ENCODE data around the gene MLC1. TPM values are rescaled to one million over a fixed set of nuclear protein-coding genes. Genes with fewer than 3 reads are reported as not detected.

Gene MLC1
- total and polyA plus RNA-seq, 9 donors = 0.11 to 1.1 (median 0.35) TPM; not detected in 2

DNA sequence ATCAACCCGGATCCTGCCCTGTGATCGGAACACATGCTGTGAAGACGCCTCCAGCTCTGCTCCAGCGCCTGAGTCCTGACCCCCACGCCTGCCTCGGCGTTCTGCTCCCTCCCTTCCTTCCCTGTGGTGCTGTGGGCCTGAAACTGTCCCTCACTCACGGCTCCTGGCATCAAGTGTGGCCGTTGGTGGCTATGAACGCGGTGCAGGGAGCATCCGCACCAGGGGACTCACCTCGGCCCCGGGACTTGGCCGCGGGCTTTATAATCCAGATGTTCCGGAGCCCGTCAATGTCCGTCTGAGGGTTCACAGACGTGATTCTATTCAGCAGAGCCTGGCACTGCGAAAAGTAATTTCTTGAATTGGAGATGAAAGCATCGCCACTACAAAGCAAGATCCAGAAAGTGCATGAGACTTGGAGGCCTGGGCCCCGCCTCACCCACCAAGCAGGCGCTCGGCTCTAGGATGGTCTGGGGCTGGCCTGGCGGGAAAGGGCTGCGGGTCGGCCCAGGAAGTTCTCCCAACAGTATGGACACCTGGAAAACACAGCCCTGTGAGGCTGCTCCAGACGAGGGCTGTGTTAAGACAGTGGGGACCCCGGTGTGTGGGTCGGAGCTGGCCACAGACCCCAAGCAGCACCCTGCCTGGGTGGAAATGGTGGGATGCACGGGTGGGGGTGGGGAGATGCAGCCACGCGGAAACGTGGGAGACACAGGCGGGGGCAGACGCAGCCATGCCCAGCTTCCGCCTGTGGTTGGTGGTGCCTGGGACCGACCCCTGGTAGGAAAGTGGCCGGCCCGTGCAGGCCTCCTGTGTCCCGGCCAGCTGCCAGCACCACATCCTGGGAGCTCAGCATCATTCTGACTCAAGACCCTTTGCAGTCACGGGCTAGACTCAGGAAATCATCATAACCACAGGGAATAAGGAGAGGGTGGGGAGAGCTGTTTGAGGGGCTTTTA is 50.8 kb downstream of the MLC1 start:
- 72 to 82% (median 76%) methylated on average over 39 to 43 of the region's 43 CpGs for WGBS, 3 donors
- Histone ChIP-seq H3K27ac (no peak overlapping the region), H3K9me3 (no peaks in the 10 kb centered on the region), H3K27me3 (no peaks in the 10 kb centered on the region), H3K36me3 (no peaks in the 10 kb centered on the region), H3K4me3 (no peak overlapping the region), H3K4me1 (ENCODE audit: insufficient read depth) (no peaks in the 10 kb centered on the region)
- intact Hi-C loops (cut with DNase I) = loop anchor here in 2 of 4 donors (5.0 kb wide), 2 partner anchors 107 to 267 kb away; no protein-coding TSS in a partner anchor
- TF ChIP-seq, protein P1, sequence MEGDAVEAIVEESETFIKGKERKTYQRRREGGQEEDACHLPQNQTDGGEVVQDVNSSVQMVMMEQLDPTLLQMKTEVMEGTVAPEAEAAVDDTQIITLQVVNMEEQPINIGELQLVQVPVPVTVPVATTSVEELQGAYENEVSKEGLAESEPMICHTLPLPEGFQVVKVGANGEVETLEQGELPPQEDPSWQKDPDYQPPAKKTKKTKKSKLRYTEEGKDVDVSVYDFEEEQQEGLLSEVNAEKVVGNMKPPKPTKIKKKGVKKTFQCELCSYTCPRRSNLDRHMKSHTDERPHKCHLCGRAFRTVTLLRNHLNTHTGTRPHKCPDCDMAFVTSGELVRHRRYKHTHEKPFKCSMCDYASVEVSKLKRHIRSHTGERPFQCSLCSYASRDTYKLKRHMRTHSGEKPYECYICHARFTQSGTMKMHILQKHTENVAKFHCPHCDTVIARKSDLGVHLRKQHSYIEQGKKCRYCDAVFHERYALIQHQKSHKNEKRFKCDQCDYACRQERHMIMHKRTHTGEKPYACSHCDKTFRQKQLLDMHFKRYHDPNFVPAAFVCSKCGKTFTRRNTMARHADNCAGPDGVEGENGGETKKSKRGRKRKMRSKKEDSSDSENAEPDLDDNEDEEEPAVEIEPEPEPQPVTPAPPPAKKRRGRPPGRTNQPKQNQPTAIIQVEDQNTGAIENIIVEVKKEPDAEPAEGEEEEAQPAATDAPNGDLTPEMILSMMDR (IDR thresholded peaks at IDR 0.05) = no peak
- TF ChIP-seq EP300 (IDR thresholded peaks at IDR 0.05) (no peak), POLR2A (IDR thresholded peaks at IDR 0.05) (no peak)
- peak in 1 of 5 donors; percentile 19 for DNase-seq

DNA sequence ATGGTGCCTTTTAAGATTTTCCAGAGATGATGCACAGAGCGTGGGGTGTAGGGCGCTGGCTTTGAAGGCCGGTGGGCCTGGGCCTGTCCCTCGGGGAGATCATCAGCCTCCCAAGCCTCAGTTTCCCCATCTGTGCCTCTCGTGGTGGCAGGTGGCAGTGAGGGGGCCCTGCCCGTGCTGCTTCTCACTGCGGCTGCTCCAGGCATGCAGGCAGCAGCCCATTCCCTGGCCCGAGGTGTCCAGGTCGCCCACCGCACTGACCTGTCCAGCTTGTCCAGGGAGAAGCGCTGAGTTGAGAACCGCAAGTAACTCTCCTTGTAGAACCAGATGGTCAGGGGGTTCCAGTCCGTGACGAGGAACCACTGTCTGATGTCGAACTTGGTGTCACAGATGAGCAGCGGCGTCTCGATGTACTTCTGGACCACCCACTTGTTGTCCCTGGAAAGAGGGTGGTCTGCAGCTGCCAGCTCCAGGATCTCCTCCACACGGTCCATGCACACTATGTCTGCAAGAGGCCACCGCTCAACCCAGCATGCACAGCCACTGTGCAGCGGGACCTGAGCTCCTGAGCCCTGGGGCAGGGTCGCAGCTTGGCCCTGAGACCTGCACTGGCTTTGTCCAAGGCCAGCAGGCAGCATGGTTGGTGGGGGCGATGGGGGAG is 52.2 kb downstream of the MLC1 start:
- no peak overlapping the region for H3K4me3 ChIP-seq
- H3K36me3 ChIP-seq = no peaks in the 10 kb centered on the region
- H3K4me1 ChIP-seq (ENCODE audit: insufficient read depth) = no peaks in the 10 kb centered on the region
- H3K27me3 ChIP-seq = no peaks in the 10 kb centered on the region
- intact Hi-C loops (cut with DNase I) = loop anchor here in 2 of 4 donors (5.0 kb wide), 2 partner anchors 106 to 266 kb away; no protein-coding TSS in a partner anchor
- TF ChIP-seq EP300 (IDR thresholded peaks at IDR 0.05) (no peak), POLR2A (IDR thresholded peaks at IDR 0.05) (no peak)
- TF ChIP-seq, protein P1 (IDR thresholded peaks at IDR 0.05) = no peak
- no peaks in the 10 kb centered on the region for H3K9me3 ChIP-seq
- peak in 1 of 5 donors; percentile 30 for DNase-seq
- H3K27ac ChIP-seq = no peak overlapping the region
- 80 to 84% (median 84%) methylated on average over 16 to 23 of the region's 23 CpGs for WGBS, 3 donors

DNA sequence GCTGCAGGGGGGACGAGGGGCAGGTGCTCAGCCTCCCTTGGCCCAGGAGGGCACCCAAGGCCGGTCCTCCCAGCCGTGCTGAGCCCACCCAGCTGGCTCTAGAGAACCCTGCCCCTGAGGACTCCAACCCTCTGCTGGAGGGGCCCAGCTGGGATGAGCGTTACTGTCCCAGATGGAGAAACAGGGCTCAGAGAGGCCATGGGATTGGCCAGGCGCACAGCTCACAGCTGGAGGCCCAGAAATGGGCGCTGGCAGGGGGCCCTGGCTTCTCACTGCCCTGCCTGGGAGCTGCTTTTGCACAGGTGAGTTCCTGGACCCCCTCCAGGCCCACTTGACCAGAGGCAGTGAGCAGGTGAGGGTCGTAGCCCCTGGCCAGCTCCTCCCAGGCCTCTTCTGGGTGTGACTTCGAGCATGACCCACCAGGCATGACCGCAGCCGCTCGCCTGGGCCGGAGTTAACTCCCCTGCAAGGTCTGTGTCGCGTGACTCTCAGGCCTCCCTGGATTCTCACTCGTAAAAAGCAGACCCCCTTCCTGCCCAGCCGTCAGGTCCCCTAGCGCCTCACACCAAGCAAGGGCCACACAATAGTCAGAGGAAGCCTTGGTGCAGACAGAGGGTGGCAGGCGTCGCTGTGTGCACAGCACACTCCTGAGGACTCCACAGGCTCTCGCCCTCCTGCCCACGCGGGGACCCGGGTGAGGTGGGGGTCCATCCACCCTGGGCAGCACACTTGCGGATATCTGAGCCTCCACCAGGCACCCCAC is 52.9 kb downstream of the MLC1 start:
- H3K9me3 ChIP-seq = no peaks in the 10 kb centered on the region
- DNase-seq = peak in 1 of 5 donors; percentile 16
- no peaks in the 10 kb centered on the region for H3K4me1 ChIP-seq (ENCODE audit: insufficient read depth)
- H3K27ac ChIP-seq = no peak overlapping the region
- H3K4me3 ChIP-seq = no peak overlapping the region
- intact Hi-C loops (cut with DNase I) = loop anchor here in 2 of 4 donors (5.0 kb wide), 2 partner anchors 105 to 265 kb away; no protein-coding TSS in a partner anchor
- H3K27me3 ChIP-seq = no peaks in the 10 kb centered on the region
- H3K36me3 ChIP-seq = no peaks in the 10 kb centered on the region
- TF ChIP-seq POLR2A (IDR thresholded peaks at IDR 0.05) (no peak), EP300 (IDR thresholded peaks at IDR 0.05) (no peak)
- 73 to 83% (median 78%) methylated on average over 22 to 24 of the region's 24 CpGs for WGBS, 3 donors

DNA sequence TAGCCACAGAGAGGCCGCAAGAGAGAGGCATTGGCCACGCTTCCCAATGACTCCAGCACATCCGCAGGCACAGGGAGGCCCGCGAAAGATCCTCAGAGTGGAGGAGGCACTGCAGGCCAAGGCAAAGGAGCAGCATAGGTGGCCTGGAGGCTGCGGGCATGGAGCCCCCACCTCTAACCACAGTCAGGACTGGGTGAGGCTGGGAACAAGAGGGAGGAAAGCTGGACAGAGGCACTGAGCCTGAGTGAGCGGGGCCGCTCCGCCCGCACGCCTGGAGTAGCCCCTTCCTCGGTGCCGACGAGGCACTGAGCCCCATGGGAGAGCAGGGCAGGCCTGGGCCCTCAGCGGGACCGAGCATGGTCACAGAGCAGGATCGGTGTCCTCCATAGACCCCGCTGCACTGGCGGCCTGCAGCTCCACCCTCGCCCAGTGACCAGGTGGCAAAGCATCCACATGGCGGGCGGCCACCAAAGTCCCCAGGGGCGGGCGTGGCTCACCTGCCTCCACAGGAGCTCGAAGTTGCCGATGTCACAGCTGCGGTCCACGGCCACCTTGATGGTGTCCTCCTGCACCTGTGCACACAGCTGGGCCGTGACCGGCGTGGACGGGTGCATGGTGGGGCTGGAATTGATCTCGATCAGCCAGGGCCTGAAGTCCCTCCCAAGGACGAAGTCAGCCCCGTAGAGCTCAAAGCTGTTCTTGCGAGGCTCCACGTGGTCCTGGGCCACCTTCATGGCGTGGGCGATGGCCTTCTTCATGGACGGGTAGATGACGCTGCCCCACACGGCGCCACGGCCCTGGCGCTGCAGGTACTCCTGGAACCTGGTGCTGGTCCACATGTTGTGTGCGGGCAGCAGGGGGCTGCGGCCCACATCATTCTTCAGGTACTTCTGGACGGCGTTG is 53.8 kb downstream of the MLC1 start:
- no peak overlapping the region for H3K27ac ChIP-seq
- H3K4me1 ChIP-seq (ENCODE audit: insufficient read depth) = no peaks in the 10 kb centered on the region
- 82 to 87% (median 83%) methylated on average over 48 to 49 of the region's 49 CpGs for WGBS, 3 donors
- no peaks in the 10 kb centered on the region for H3K36me3 ChIP-seq
- peak in 1 of 5 donors; percentile 25 for DNase-seq
- no peak overlapping the region for H3K4me3 ChIP-seq
- no peaks in the 10 kb centered on the region for H3K27me3 ChIP-seq
- H3K9me3 ChIP-seq = no peaks in the 10 kb centered on the region
- intact Hi-C loops (cut with DNase I) = loop anchor here (2.0 to 5.0 kb wide), 3 partner anchors 103 to 264 kb away; no protein-coding TSS in a partner anchor
- TF ChIP-seq, protein P1 (IDR thresholded peaks at IDR 0.05) = no peak
